HG02759 (cell line): ENCODE results near the gene SOS1.
"Not testable (repeated sequence)": the region's sequence is repeated elsewhere in the genome, so short reads cannot be mapped to it uniquely, and the experiment has no call there.

Experiments used
- ATAC-seq: cut with Tn5 transposase; IDR thresholded peaks from one replicate; pipeline ENCODE4 v1.9.1; 2021; ENCODE audit warnings: mild to moderate bottlenecking, moderate library complexity; ENCODE audit not compliant: unreplicated experiment

SOS1 gene

GRCh38 chr2:39120771-39121522 lies at the start of gene SOS1:
SOS1 (minus strand) TSS chr2:39121051; CDS start chr2:39120422, 629 bp downstream.
- ATAC-seq: peak; percentile 53

GRCh38 chr2:39164089-39164488 lies 43.2 kb upstream of the SOS1 start:
- no peak for ATAC-seq

- ATAC-seq: no peak
These were observed 40.1 kb upstream of the SOS1 start for GRCh38 chr2:39160982-39161381.

- ATAC-seq: no peak
These were observed 38.4 kb upstream of the SOS1 start for GRCh38 chr2:39159283-39159682.

GRCh38 chr2:39158351-39158750 lies 37.5 kb upstream of the SOS1 start:
- ATAC-seq: no peak

GRCh38 chr2:39156846-39157245 lies 36.0 kb upstream of the SOS1 start:
- no peak for ATAC-seq

GRCh38 chr2:39156107-39156506 lies 35.3 kb upstream of the SOS1 start:
- ATAC-seq: no peak

- ATAC-seq: not testable (repeated sequence)
These were observed 34.7 kb upstream of the SOS1 start for GRCh38 chr2:39155573-39155972.

GRCh38 chr2:39154944-39155343 lies 34.1 kb upstream of the SOS1 start:
- ATAC-seq: no peak

- no peak for ATAC-seq
These were observed 32.5 kb upstream of the SOS1 start for GRCh38 chr2:39153312-39153711.

- no peak for ATAC-seq
These were observed 31.7 kb upstream of the SOS1 start for GRCh38 chr2:39152504-39152903.

GRCh38 chr2:39150890-39151497 lies 30.1 kb upstream of the SOS1 start:
- ATAC-seq: no peak

- ATAC-seq: no peak
These were observed 29.3 kb upstream of the SOS1 start for GRCh38 chr2:39150102-39150562.

GRCh38 chr2:39146630-39147029 lies 25.8 kb upstream of the SOS1 start:
- ATAC-seq: no peak

GRCh38 chr2:39145906-39146421 lies 25.1 kb upstream of the SOS1 start:
- no peak for ATAC-seq

- ATAC-seq: no peak
These were observed 23.6 kb upstream of the SOS1 start for GRCh38 chr2:39144416-39144815.

GRCh38 chr2:39142904-39143605 lies 22.2 kb upstream of the SOS1 start:
- ATAC-seq: no peak

GRCh38 chr2:39141334-39142271 lies 20.8 kb upstream of the SOS1 start:
- no peak for ATAC-seq

- ATAC-seq: not testable (repeated sequence)
These were observed 20.1 kb upstream of the SOS1 start for GRCh38 chr2:39140948-39141333.

- no peak for ATAC-seq
These were observed 19.5 kb upstream of the SOS1 start for GRCh38 chr2:39140322-39140847.
